GM12878 (cell line): ENCODE measurements around the gene RTEL1. TPM values are rescaled to one million over a fixed set of nuclear protein-coding genes. Genes with fewer than 3 reads are reported as not detected.
A peak's percentile ranks its signal among the peaks of the same experiment; 100 is the strongest.

Experiments
- ATAC-seq: fragments of 200-7000 bp; cut with Tn5 transposase; 3 replicates; pipeline ENCODE4 v1.9.1; 2020; ENCODE audit warnings: mild to moderate bottlenecking, moderate library complexity
- BruUV-seq: library from RNA; stranded (reverse); fragments of 400-500 nt; replicated peaks from 2 replicates; lab custom pipeline; 2021; lab: Mats Ljungman, UMichigan
- CTCF ChIA-PET: fragments of 300-600 bp; sonication (Branson Sonifier 250); formaldehyde crosslinking; extraction: SDS; loops from one replicate; lab custom pipeline; 2021; ENCODE audit warnings: inconsistent platforms; lab: Yijun Ruan, JAX
- POLR2A ChIA-PET: fragments of 350-600 bp; formaldehyde crosslinking; extraction: SDS; loops from one replicate; lab custom pipeline; 2021; ENCODE audit warnings: inconsistent platforms; lab: Charles Lee
- RAD21 ChIA-PET: fragments of 300-600 bp; sonication (Branson Sonifier 250); formaldehyde crosslinking; loops from one replicate; lab custom pipeline; 2023; ENCODE audit warnings: antibody characterized with exemption; ENCODE audit not compliant: unreplicated experiment; lab: Charles Lee
- SMC1A ChIA-PET: fragments of 300-600 bp; sonication (Branson Sonifier 250); formaldehyde crosslinking; loops from one replicate; lab custom pipeline; 2023; ENCODE audit not compliant: unreplicated experiment, uncharacterized antibody; lab: Charles Lee
- DNase-seq: peaks from one replicate; pipeline ENCODE4 v3.0.0-alpha.2; 2011; ENCODE audit warnings: low read depth, low spot score
- FAIRE-seq: peaks from 3 replicates; lab custom pipeline; 2011; peaks lifted over from hg19 to GRCh38; lab: Jason Lieb, UNC
- H2AFZ ChIP-seq: 2 replicates; pipeline ENCODE4 v1.6.0; 2011; ENCODE audit warnings: low read depth, low read length, control low read depth; ENCODE audit not compliant: control insufficient read depth
- H3K27ac ChIP-seq: 2 replicates; pipeline ENCODE4 v1.5.1; 2011; ENCODE audit warnings: control low read depth; ENCODE audit not compliant: control insufficient read depth, insufficient read depth
- H3K27me3 ChIP-seq, 2 experiments: replicated peaks in 1 of 2; 2 replicates each; pipeline versions ENCODE4 v1.6.0 to v1.6.1; 2011; ENCODE audit warnings: low read length in 1 of 2; ENCODE audit not compliant: control insufficient read depth in 2 of 2, insufficient read depth in 2 of 2
- H3K36me3 ChIP-seq, 2 experiments: 2 replicates each; pipeline ENCODE4 v1.5.1; 2011; ENCODE audit warnings: low read length in 1 of 2; ENCODE audit not compliant: control insufficient read depth in 2 of 2, insufficient read depth in 2 of 2
- H3K4me1 ChIP-seq: 2 replicates; pipeline ENCODE4 v1.6.1; 2011; ENCODE audit warnings: mild to moderate bottlenecking, low read length, moderate library complexity, mixed read lengths; ENCODE audit not compliant: control insufficient read depth, insufficient read depth
- H3K4me2 ChIP-seq: 2 replicates; pipeline ENCODE4 v1.6.0; 2011; ENCODE audit warnings: control low read depth; ENCODE audit not compliant: control insufficient read depth, insufficient read depth
- H3K4me3 ChIP-seq: fragments of 200-600 bp; sonication (generic); 2 replicates; pipeline ENCODE4 v1.5.1; 2016
- H3K79me2 ChIP-seq: 2 replicates; pipeline ENCODE4 v1.6.0; 2011; ENCODE audit warnings: low read length; ENCODE audit not compliant: control insufficient read depth, insufficient read depth
- H3K9ac ChIP-seq: 2 replicates; pipeline ENCODE4 v1.8.0; 2011; ENCODE audit warnings: low read length, control low read depth, mixed read lengths; ENCODE audit not compliant: control insufficient read depth, insufficient read depth
- H3K9me3 ChIP-seq: replicated peaks from 3 replicates; pipeline ENCODE4 v1.5.1; 2011; ENCODE audit warnings: mild to moderate bottlenecking, low read length; ENCODE audit not compliant: control insufficient read depth, insufficient read depth
- H4K20me1 ChIP-seq: 2 replicates; pipeline ENCODE4 v1.6.0; 2011; ENCODE audit not compliant: control insufficient read depth, insufficient read depth
- BHLHE40 ChIP-seq, 2 experiments: fragments of 450-650 bp in 1 of 2; IDR thresholded peaks; 2 replicates each; pipeline ENCODE4 v1.6.1; 2011 to 2017; ENCODE audit warnings: low read depth in 2 of 2, borderline replicate concordance in 1 of 2, improper control_type of control experiment in 1 of 2, low read length in 1 of 2, mild to moderate bottlenecking in 1 of 2
- CEBPB ChIP-seq, 2 experiments: fragments of 150-350 bp in 1 of 2; IDR thresholded peaks; 2 replicates each; pipeline ENCODE4 v1.6.1; 2012 to 2014; ENCODE audit warnings: low read depth in 2 of 2, low read length in 2 of 2, borderline replicate concordance in 1 of 2, inconsistent platforms in 1 of 2
- IKZF2 ChIP-seq, 2 experiments: fragments of 450-650 bp; IDR thresholded peaks; 2 replicates each; pipeline ENCODE4 v1.6.1; 2017; ENCODE audit warnings: mild to moderate bottlenecking in 2 of 2, moderate library complexity in 2 of 2
- RUNX3 ChIP-seq: IDR thresholded peaks from 2 replicates; pipeline ENCODE4 v1.6.1; 2012; ENCODE audit warnings: low read length, inconsistent platforms
- SMAD1 ChIP-seq: fragments of 450-650 bp; IDR thresholded peaks from 2 replicates; pipeline ENCODE4 v1.6.1; 2018; ENCODE audit warnings: mild to moderate bottlenecking, low read depth; ENCODE audit not compliant: partially characterized antibody
- TARDBP ChIP-seq: IDR thresholded peaks from 2 replicates; pipeline ENCODE4 v1.6.1; 2016; ENCODE audit warnings: borderline replicate concordance
- TCF12 ChIP-seq: IDR thresholded peaks from 2 replicates; pipeline ENCODE4 v1.6.1; 2011; ENCODE audit warnings: low read depth, mild to moderate bottlenecking, low read length
- whole genome bisulfite sequencing: methylation state at CpG from one replicate; pipeline ENCODE4 v1.1.6; 2016; ENCODE audit warnings: low lambda C conversion rate; ENCODE audit not compliant: insufficient replicate concordance, insufficient coverage; ENCODE audit errors: missing lambda C conversion rate; 5-methylcytosine and 5-hydroxymethylcytosine counted together
- in situ Hi-C: fragments of 300-500 bp; cut with MboI; formaldehyde crosslinking; loops from 9 replicates; pipeline ENCODE4 v1.14.3; 2018; ENCODE audit warnings: mixed read lengths
- intact Hi-C: fragments of 100-400 bp; cut with micrococcal nuclease; formaldehyde crosslinking; loops from one replicate; pipeline ENCODE4 v1.14.2; 2022; ENCODE audit not compliant: unreplicated experiment
- polyA plus RNA-seq, 11 experiments: library from polyadenylated mRNA; depleted of rRNA in 4 of 11; unstranded in 6 of 11; stranded (reverse) in 5 of 11; fragments of >200 nt; fragmentation: Nextera tagmentation in 4 of 11; fragmentation: Illumina TruSeq in 1 of 11; extraction: Ambion mirVana in 4 of 11; extraction: Trizol in 1 of 11; gene quantifications; 1 replicate in 1 of 11; 2 replicates in 10 of 11; pipeline versions ENCODE4 v1.2.1 to v1.2.3, GENCODE V29; 2011 to 2016; ENCODE audit warnings: inconsistent platforms in 2 of 11, missing spikeins in 2 of 11, low read depth in 1 of 11
- total RNA-seq, 4 experiments: library from RNA; depleted of rRNA in 3 of 4; stranded (reverse); fragments of >200 nt in 3 of 4; fragmentation: Illumina TruSeq in 1 of 4; extraction: Trizol in 1 of 4; gene quantifications; 2 replicates each; pipeline versions ENCODE4 v1.2.1 to v1.2.3, GENCODE V29; 2013 to 2021
- TF ChIP-seq, protein P1 (sequence below): fragments of 450-650 bp; IDR thresholded peaks from 2 replicates; pipeline ENCODE4 v1.6.1; 2017; ENCODE audit warnings: mild to moderate bottlenecking, moderate library complexity
- TF ChIP-seq, protein P2 (sequence below): fragments of 450-650 bp; IDR thresholded peaks from 2 replicates; pipeline ENCODE4 v1.6.1; 2017; ENCODE audit warnings: borderline replicate concordance
- TF ChIP-seq, protein P3 (sequence below): IDR thresholded peaks from 2 replicates; pipeline ENCODE4 v1.6.1; 2012; ENCODE audit warnings: low read length, inconsistent platforms
- TF ChIP-seq, protein P4 (sequence below): fragments of 450-650 bp; IDR thresholded peaks from 2 replicates; pipeline ENCODE4 v1.6.1; 2017; ENCODE audit warnings: antibody characterized with exemption, mild to moderate bottlenecking, moderate library complexity

RTEL1 gene
- total and polyA plus RNA-seq, 10 of the 15 experiments (the other 5 are each of a cell fraction or from before 2014, with no cell fraction given), result 0.40 to 37.2 (median 15.6) TPM; not detected in 1

DNA sequence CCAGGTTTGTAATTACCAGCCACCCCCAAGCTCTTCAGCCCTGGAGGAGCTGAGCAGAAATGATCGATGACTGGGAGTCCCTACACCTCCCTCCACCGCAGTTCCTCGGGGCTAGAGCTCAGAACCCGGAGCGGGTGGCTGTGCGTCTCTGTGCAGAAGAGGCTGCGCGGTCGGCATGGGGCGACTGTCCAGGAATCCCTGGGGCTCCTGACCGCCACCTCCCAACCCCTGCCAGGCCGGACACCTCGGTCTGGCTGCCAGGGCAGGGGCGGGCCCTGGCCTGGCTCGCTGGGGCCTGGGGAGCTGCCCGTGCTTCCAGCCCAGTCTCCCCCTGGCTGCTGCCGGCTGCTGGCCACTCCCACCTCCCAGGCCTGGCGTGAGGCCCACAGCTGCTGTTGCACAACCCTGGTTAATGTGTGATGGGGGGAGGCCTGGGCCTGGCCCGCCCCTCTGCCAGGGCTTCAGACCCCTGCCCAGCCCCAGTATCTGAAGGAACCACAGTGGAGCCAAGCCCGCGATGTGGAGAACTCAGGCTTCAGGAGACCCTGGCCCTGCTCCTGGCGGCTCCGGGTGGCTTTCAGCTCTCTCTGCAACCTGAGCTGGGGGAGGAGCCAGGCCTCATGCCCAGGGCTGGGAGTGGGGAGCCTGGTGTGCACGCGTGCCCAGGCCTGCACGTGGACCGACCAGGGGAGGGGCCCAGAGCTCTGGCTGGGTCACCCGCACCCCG is 82.7 kb downstream of the RTEL1 start (continued):
- TF ChIP-seq, protein P1, sequence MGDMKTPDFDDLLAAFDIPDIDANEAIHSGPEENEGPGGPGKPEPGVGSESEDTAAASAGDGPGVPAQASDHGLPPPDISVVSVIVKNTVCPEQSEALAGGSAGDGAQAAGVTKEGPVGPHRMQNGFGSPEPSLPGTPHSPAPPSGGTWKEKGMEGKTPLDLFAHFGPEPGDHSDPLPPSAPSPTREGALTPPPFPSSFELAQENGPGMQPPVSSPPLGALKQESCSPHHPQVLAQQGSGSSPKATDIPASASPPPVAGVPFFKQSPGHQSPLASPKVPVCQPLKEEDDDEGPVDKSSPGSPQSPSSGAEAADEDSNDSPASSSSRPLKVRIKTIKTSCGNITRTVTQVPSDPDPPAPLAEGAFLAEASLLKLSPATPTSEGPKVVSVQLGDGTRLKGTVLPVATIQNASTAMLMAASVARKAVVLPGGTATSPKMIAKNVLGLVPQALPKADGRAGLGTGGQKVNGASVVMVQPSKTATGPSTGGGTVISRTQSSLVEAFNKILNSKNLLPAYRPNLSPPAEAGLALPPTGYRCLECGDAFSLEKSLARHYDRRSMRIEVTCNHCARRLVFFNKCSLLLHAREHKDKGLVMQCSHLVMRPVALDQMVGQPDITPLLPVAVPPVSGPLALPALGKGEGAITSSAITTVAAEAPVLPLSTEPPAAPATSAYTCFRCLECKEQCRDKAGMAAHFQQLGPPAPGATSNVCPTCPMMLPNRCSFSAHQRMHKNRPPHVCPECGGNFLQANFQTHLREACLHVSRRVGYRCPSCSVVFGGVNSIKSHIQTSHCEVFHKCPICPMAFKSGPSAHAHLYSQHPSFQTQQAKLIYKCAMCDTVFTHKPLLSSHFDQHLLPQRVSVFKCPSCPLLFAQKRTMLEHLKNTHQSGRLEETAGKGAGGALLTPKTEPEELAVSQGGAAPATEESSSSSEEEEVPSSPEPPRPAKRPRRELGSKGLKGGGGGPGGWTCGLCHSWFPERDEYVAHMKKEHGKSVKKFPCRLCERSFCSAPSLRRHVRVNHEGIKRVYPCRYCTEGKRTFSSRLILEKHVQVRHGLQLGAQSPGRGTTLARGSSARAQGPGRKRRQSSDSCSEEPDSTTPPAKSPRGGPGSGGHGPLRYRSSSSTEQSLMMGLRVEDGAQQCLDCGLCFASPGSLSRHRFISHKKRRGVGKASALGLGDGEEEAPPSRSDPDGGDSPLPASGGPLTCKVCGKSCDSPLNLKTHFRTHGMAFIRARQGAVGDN, result 0 out of 2 replicates have a peak, but pooled peaks have one; percentile 1
- peak in 1 of 2 experiments; percentile 76; a peak in 1 of 4 replicates for TF ChIP-seq CEBPB (IDR thresholded peaks at IDR 0.05; ENCODE audit: borderline replicate concordance in 1 of 2, low read depth in 2 of 2, low read length in 2 of 2)
- 0 out of 2 replicates have a peak, but pooled peaks have one; percentile 5 for TF ChIP-seq TCF12
- TF ChIP-seq, protein P2, sequence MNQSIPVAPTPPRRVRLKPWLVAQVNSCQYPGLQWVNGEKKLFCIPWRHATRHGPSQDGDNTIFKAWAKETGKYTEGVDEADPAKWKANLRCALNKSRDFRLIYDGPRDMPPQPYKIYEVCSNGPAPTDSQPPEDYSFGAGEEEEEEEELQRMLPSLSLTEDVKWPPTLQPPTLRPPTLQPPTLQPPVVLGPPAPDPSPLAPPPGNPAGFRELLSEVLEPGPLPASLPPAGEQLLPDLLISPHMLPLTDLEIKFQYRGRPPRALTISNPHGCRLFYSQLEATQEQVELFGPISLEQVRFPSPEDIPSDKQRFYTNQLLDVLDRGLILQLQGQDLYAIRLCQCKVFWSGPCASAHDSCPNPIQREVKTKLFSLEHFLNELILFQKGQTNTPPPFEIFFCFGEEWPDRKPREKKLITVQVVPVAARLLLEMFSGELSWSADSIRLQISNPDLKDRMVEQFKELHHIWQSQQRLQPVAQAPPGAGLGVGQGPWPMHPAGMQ, result no peak

DNA sequence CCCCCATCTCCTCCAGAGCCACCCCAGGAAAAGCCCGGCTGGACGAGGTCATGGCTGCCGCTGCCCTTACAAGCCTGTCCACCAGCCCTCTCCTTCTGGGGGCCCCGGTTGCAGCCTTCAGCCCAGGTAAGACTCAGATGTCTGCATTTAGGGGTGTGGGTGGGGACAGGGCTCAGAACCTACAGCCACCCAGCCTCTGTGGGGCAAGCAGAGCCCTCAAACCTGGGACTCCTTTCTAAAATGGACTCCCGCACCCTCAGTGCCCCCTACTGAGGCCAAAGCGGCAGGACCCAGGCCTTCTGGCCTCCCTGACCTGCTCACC is 83.2 kb downstream of the RTEL1 start:
- WGBS, result 51% methylated on average over 3 of the region's 6 CpGs
- in situ Hi-C loops (no loop called here), intact Hi-C loops (no loop called here)
- Histone ChIP-seq H3K4me1 (peaks cover 27% of the 10 kb centered on the region), H2AFZ (no peak overlapping the region), H3K27me3 (no peaks in the 10 kb centered on the region), H4K20me1 (no peaks in the 10 kb centered on the region), H3K9me3 (no peaks in the 10 kb centered on the region), H3K9ac (peak overlapping the region; percentile 77; the same call in 1 of the 2 replicates), H3K79me2 (peaks cover 17% of the 10 kb centered on the region), H3K27ac (no peak overlapping the region), H3K36me3 (peaks cover 0 to 4% of the 10 kb centered on the region in 2 experiments; a peak in 2 of 4 replicates), H3K4me2 (peak overlapping the region; percentile 90), H3K4me3 (no peak overlapping the region)
- ChIA-PET CTCF (interaction anchor here (1.4 to 1.5 kb wide), 3 partner anchors 25 to 45 kb away, joined by 4 to 6 read pairs (median 5); no protein-coding TSS in a partner anchor), SMC1A (interaction anchor here (1.2 to 1.7 kb wide), 2 partner anchors 34 to 39 kb away, joined by 5 to 6 read pairs; partner anchors contain the start of genes ARFRP1 and ZGPAT), RAD21 (interaction anchor here (1.6 kb wide), 1 partner anchor 34 kb away, joined by 6 read pairs; the partner anchor contains the start of genes ARFRP1 and ZGPAT), POLR2A (interaction anchor here (0.5 to 1.0 kb wide), 2 partner anchors 14 to 220 kb away, joined by 3 read pairs; no protein-coding TSS in a partner anchor)
- ATAC-seq (no peak), DNase-seq (no peak), FAIRE-seq (no peak)
- no TSS peak for BruUV-seq
- TF ChIP-seq IKZF2 (IDR thresholded peaks at IDR 0.05), result no peak
- TF ChIP-seq, protein P3, sequence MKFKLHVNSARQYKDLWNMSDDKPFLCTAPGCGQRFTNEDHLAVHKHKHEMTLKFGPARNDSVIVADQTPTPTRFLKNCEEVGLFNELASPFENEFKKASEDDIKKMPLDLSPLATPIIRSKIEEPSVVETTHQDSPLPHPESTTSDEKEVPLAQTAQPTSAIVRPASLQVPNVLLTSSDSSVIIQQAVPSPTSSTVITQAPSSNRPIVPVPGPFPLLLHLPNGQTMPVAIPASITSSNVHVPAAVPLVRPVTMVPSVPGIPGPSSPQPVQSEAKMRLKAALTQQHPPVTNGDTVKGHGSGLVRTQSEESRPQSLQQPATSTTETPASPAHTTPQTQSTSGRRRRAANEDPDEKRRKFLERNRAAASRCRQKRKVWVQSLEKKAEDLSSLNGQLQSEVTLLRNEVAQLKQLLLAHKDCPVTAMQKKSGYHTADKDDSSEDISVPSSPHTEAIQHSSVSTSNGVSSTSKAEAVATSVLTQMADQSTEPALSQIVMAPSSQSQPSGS, result no peak
- no peak for TF ChIP-seq BHLHE40 (IDR thresholded peaks at IDR 0.05; ENCODE audit: borderline replicate concordance in 1 of 2, low read depth in 2 of 2, low read length in 1 of 2)
- no peak for TF ChIP-seq RUNX3
- no peak for TF ChIP-seq SMAD1
- TF ChIP-seq, protein P4, sequence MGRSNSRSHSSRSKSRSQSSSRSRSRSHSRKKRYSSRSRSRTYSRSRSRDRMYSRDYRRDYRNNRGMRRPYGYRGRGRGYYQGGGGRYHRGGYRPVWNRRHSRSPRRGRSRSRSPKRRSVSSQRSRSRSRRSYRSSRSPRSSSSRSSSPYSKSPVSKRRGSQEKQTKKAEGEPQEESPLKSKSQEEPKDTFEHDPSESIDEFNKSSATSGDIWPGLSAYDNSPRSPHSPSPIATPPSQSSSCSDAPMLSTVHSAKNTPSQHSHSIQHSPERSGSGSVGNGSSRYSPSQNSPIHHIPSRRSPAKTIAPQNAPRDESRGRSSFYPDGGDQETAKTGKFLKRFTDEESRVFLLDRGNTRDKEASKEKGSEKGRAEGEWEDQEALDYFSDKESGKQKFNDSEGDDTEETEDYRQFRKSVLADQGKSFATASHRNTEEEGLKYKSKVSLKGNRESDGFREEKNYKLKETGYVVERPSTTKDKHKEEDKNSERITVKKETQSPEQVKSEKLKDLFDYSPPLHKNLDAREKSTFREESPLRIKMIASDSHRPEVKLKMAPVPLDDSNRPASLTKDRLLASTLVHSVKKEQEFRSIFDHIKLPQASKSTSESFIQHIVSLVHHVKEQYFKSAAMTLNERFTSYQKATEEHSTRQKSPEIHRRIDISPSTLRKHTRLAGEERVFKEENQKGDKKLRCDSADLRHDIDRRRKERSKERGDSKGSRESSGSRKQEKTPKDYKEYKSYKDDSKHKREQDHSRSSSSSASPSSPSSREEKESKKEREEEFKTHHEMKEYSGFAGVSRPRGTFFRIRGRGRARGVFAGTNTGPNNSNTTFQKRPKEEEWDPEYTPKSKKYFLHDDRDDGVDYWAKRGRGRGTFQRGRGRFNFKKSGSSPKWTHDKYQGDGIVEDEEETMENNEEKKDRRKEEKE, result no peak
- TF ChIP-seq TARDBP, result no peak
